ENCODE data around the gene PRG2.

Gene PRG2

DNA sequence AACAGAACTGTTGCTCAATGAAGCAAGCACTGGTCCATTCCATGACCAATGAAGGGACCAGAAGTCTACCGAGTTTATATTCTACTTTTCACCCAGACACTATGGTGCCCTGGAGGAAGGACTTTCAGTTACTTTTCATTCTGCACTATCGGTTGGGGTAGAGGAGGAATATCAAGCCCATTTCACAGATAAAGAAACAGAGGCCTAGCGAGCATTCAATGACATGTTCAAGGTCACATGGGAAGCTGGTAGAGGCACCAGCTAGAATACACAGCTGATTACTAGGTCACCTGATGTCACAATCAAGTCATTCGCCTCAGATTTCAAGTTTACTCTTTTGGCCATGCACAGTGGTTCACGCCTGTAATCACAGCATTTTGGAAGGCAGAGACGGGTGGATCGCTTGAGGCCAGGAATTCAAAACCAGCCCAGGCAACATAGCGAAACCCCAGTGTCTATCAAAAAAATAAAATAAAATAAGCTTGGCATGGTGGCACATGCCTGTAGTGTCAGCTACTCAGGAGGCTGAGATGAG lies 17.6 kb upstream of the PRG2 start:
- Histone ChIP-seq H4K5ac (ENCODE audit: low read length) (no peak overlapping the region), H3K4me2 (ENCODE audit: low read length) (no peak overlapping the region), H3K23ac (ENCODE audit: low read length) (no peak overlapping the region), H3K79me1 (ENCODE audit: low read length) (no peaks in the 10 kb centered on the region), H2BK120ac (ENCODE audit: low read depth, low read length) (no peak overlapping the region), H3K18ac (ENCODE audit: low read length) (no peak overlapping the region), H4K8ac (ENCODE audit: low read depth, low read length) (no peak overlapping the region), H3K4me3 (ENCODE audit: low read length) (no peak overlapping the region), H3K36me3 (ENCODE audit: control insufficient read depth, insufficient read depth, low read length) (no peaks in the 10 kb centered on the region), H3K27ac (ENCODE audit: low read depth, low read length) (no peak overlapping the region), H3K27me3 (ENCODE audit: insufficient read depth, low read length, poor library complexity) (no peaks in the 10 kb centered on the region), H3K56ac (ENCODE audit: low read length) (no peak overlapping the region), H2BK15ac (replicated peaks; ENCODE audit: low read depth) (no peak overlapping the region), H3K79me2 (ENCODE audit: control insufficient read depth, insufficient read depth, low read length) (no peaks in the 10 kb centered on the region), H3K9ac (ENCODE audit: low read length) (no peak overlapping the region), H2BK5ac (ENCODE audit: low read length) (no peak overlapping the region), H3K4me1 (ENCODE audit: control insufficient read depth, low read depth, low read length) (no peaks in the 10 kb centered on the region), H3K4ac (ENCODE audit: low read depth, low read length) (no peak overlapping the region), H2AK5ac (ENCODE audit: low read length) (no peak overlapping the region)
- no peak for DNase-seq
- no CpG with 5 or more reads among the region's 8 CpGs for WGBS (ENCODE audit: extremely low coverage, insufficient coverage, low lambda C conversion rate)

- no peak overlapping the region for H3K4me2 ChIP-seq (ENCODE audit: low read length)
- no peak overlapping the region for H2BK15ac ChIP-seq (replicated peaks; ENCODE audit: low read depth)
- H3K23ac ChIP-seq (ENCODE audit: low read length), result no peak overlapping the region
- no peak overlapping the region for H3K9ac ChIP-seq (ENCODE audit: low read length)
- H3K79me2 ChIP-seq (ENCODE audit: control insufficient read depth, insufficient read depth, low read length), result no peaks in the 10 kb centered on the region
- no peaks in the 10 kb centered on the region for H3K79me1 ChIP-seq (ENCODE audit: low read length)
- no peaks in the 10 kb centered on the region for H3K27me3 ChIP-seq (ENCODE audit: insufficient read depth, low read length, poor library complexity)
- H2BK120ac ChIP-seq (ENCODE audit: low read depth, low read length), result no peak overlapping the region
- H2AK5ac ChIP-seq (ENCODE audit: low read length), result no peak overlapping the region
- no peak overlapping the region for H4K5ac ChIP-seq (ENCODE audit: low read length)
- H3K36me3 ChIP-seq (ENCODE audit: control insufficient read depth, insufficient read depth, low read length), result no peaks in the 10 kb centered on the region
- H3K4me1 ChIP-seq (ENCODE audit: control insufficient read depth, low read depth, low read length), result peaks cover 3% of the 10 kb centered on the region
- H3K18ac ChIP-seq (ENCODE audit: low read length), result no peak overlapping the region
- no peak overlapping the region for H3K4me3 ChIP-seq (ENCODE audit: low read length)
- no peak overlapping the region for H3K56ac ChIP-seq (ENCODE audit: low read length)
- H3K27ac ChIP-seq (ENCODE audit: low read depth, low read length), result no peak overlapping the region
- H4K8ac ChIP-seq (ENCODE audit: low read depth, low read length), result no peak overlapping the region
- WGBS (ENCODE audit: extremely low coverage, insufficient coverage, low lambda C conversion rate), result no CpG with 5 or more reads among the region's 9 CpGs
- H2BK5ac ChIP-seq (ENCODE audit: low read length), result no peak overlapping the region
- no peak overlapping the region for H3K4ac ChIP-seq (ENCODE audit: low read depth, low read length)
- DNase-seq, result no peak
Observed at GRCh38 chr11:57407010-57407920, 16.8 kb upstream of the PRG2 start.

DNA sequence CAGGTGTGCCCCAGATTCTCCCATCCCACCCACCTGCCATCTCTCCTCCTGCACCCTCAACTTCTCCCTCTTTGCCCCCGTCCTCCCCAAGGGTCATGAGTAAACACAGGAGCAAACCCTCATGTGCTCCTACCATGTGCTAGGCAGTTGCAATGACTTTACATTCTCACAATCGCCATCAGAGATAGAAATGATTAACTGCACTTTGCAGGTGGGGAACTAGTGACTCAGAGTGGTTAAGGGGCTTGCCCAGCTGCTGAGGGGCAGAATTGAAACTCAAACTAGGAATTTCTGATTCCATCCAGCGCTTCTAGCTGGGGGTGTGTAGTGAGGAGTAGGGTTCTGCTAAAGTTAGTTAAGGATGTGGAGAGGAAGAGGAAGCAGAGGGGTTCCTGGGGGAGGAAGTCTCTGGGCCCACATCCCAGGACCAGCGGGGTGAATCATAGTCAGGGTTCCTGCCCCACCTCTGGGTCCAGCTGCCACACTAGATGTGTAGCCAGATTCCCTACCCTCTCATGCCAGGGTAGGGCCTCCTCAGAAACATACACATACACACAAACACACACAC lies 16.0 kb upstream of the PRG2 start:
- H3K4me1 ChIP-seq (ENCODE audit: control insufficient read depth, low read depth, low read length), result peaks cover 3% of the 10 kb centered on the region
- H3K56ac ChIP-seq (ENCODE audit: low read length), result no peak overlapping the region
- no peak overlapping the region for H3K23ac ChIP-seq (ENCODE audit: low read length)
- H2BK5ac ChIP-seq (ENCODE audit: low read length), result no peak overlapping the region
- no peak overlapping the region for H3K18ac ChIP-seq (ENCODE audit: low read length)
- H3K4me2 ChIP-seq (ENCODE audit: low read length), result no peak overlapping the region
- no CpG with 5 or more reads among the region's 4 CpGs for WGBS (ENCODE audit: extremely low coverage, insufficient coverage, low lambda C conversion rate)
- H3K36me3 ChIP-seq (ENCODE audit: control insufficient read depth, insufficient read depth, low read length), result no peaks in the 10 kb centered on the region
- no peak overlapping the region for H3K4me3 ChIP-seq (ENCODE audit: low read length)
- H2BK15ac ChIP-seq (replicated peaks; ENCODE audit: low read depth), result no peak overlapping the region
- H2BK120ac ChIP-seq (ENCODE audit: low read depth, low read length), result no peak overlapping the region
- H4K8ac ChIP-seq (ENCODE audit: low read depth, low read length), result no peak overlapping the region
- H2AK5ac ChIP-seq (ENCODE audit: low read length), result no peak overlapping the region
- DNase-seq, result no peak
- no peak overlapping the region for H3K4ac ChIP-seq (ENCODE audit: low read depth, low read length)
- H3K27me3 ChIP-seq (ENCODE audit: insufficient read depth, low read length, poor library complexity), result no peaks in the 10 kb centered on the region
- no peak overlapping the region for H4K5ac ChIP-seq (ENCODE audit: low read length)
- no peak overlapping the region for H3K9ac ChIP-seq (ENCODE audit: low read length)
- H3K79me2 ChIP-seq (ENCODE audit: control insufficient read depth, insufficient read depth, low read length), result no peaks in the 10 kb centered on the region
- H3K27ac ChIP-seq (ENCODE audit: low read depth, low read length), result no peak overlapping the region
- H3K79me1 ChIP-seq (ENCODE audit: low read length), result no peaks in the 10 kb centered on the region

GRCh38 chr11:57405271-57405860 lies 14.9 kb upstream of the PRG2 start:
- no peak overlapping the region for H3K56ac ChIP-seq (ENCODE audit: low read length)
- H4K8ac ChIP-seq (ENCODE audit: low read depth, low read length), result no peak overlapping the region
- no peaks in the 10 kb centered on the region for H3K79me2 ChIP-seq (ENCODE audit: control insufficient read depth, insufficient read depth, low read length)
- WGBS (ENCODE audit: extremely low coverage, insufficient coverage, low lambda C conversion rate), result no CpG with 5 or more reads among the region's 4 CpGs
- H2BK5ac ChIP-seq (ENCODE audit: low read length), result no peak overlapping the region
- H3K4me3 ChIP-seq (ENCODE audit: low read length), result no peak overlapping the region
- no peak overlapping the region for H3K4me2 ChIP-seq (ENCODE audit: low read length)
- no peak overlapping the region for H3K9ac ChIP-seq (ENCODE audit: low read length)
- H3K18ac ChIP-seq (ENCODE audit: low read length), result no peak overlapping the region
- no peaks in the 10 kb centered on the region for H3K27me3 ChIP-seq (ENCODE audit: insufficient read depth, low read length, poor library complexity)
- no peak overlapping the region for H3K4ac ChIP-seq (ENCODE audit: low read depth, low read length)
- H3K23ac ChIP-seq (ENCODE audit: low read length), result no peak overlapping the region
- no peak overlapping the region for H3K27ac ChIP-seq (ENCODE audit: low read depth, low read length)
- no peak overlapping the region for H4K5ac ChIP-seq (ENCODE audit: low read length)
- no peak overlapping the region for H2AK5ac ChIP-seq (ENCODE audit: low read length)
- no peak overlapping the region for H2BK120ac ChIP-seq (ENCODE audit: low read depth, low read length)
- no peak for DNase-seq
- no peaks in the 10 kb centered on the region for H3K36me3 ChIP-seq (ENCODE audit: control insufficient read depth, insufficient read depth, low read length)
- peaks cover 3% of the 10 kb centered on the region for H3K4me1 ChIP-seq (ENCODE audit: control insufficient read depth, low read depth, low read length)
- H2BK15ac ChIP-seq (replicated peaks; ENCODE audit: low read depth), result no peak overlapping the region
- no peaks in the 10 kb centered on the region for H3K79me1 ChIP-seq (ENCODE audit: low read length)

GRCh38 chr11:57403802-57404147 lies 13.3 kb upstream of the PRG2 start:
- H3K4me3 ChIP-seq (ENCODE audit: low read length), result no peak overlapping the region
- H2BK5ac ChIP-seq (ENCODE audit: low read length), result no peak overlapping the region
- no peak overlapping the region for H2BK120ac ChIP-seq (ENCODE audit: low read depth, low read length)
- H3K36me3 ChIP-seq (ENCODE audit: control insufficient read depth, insufficient read depth, low read length), result no peaks in the 10 kb centered on the region
- no peaks in the 10 kb centered on the region for H3K27me3 ChIP-seq (ENCODE audit: insufficient read depth, low read length, poor library complexity)
- H4K5ac ChIP-seq (ENCODE audit: low read length), result no peak overlapping the region
- no peaks in the 10 kb centered on the region for H3K79me1 ChIP-seq (ENCODE audit: low read length)
- DNase-seq, result no peak
- H3K27ac ChIP-seq (ENCODE audit: low read depth, low read length), result no peak overlapping the region
- H3K4me1 ChIP-seq (ENCODE audit: control insufficient read depth, low read depth, low read length), result peaks cover 3% of the 10 kb centered on the region
- no peak overlapping the region for H3K56ac ChIP-seq (ENCODE audit: low read length)
- H3K4ac ChIP-seq (ENCODE audit: low read depth, low read length), result no peak overlapping the region
- no peak overlapping the region for H2AK5ac ChIP-seq (ENCODE audit: low read length)
- no peak overlapping the region for H3K23ac ChIP-seq (ENCODE audit: low read length)
- no peak overlapping the region for H4K8ac ChIP-seq (ENCODE audit: low read depth, low read length)
- no peaks in the 10 kb centered on the region for H3K79me2 ChIP-seq (ENCODE audit: control insufficient read depth, insufficient read depth, low read length)
- no peak overlapping the region for H3K18ac ChIP-seq (ENCODE audit: low read length)
- no CpG with 5 or more reads among the region's 2 CpGs for WGBS (ENCODE audit: extremely low coverage, insufficient coverage, low lambda C conversion rate)
- H3K9ac ChIP-seq (ENCODE audit: low read length), result no peak overlapping the region
- H3K4me2 ChIP-seq (ENCODE audit: low read length), result no peak overlapping the region
- no peak overlapping the region for H2BK15ac ChIP-seq (replicated peaks; ENCODE audit: low read depth)
